ENCODE results near the gene ANKRD22. TPM values are rescaled to one million over a fixed set of nuclear protein-coding genes. Genes with fewer than 3 reads are reported as not detected.

ANKRD22 gene
- total and polyA plus RNA-seq, 7 donors: 2.4 to 26.9 (median 9.7) TPM; not detected in 4

DNA sequence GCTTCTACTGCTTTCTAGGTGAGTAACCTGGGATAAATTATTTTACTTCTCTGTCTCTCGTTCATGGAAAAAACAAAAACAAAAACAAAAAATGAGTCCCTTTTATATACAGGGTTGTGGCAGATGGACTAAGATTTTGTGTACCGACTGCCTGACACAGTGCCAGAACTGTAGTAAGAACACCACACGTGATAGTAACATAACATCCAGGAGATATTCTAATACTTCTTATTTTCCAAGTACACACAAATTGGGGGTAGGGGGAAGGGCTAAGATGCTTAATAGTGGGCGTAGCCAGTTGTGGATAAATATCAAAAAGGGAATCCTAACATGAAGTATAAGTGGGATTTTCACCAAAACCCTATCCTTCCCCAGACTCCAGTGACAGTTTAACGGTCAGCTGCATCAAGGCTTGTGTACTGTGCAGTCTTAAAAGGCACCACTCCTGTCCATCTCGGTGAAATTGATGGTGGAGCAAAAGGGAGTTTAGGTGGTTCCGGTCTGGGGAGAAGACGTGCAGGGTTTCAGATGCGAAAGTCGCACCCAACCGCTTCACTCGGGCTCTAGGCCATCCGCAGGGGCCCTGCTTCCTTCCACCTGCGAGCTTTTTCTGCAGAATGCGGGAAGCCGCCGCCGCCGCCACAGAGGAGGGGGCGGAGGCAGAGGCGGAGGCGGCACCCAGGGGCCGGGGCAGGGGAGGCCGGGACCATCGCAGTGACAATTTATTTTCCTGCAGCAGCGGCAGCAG is 28.1 kb upstream of the ANKRD22 start, which contains the start of gene STAMBPL1:
STAMBPL1 (plus strand) TSS at position 712 of the 748 bp plus-strand sequence. CDS start 21,464 bp downstream, outside the sequence.
- Histone ChIP-seq H3K36me3 (no peaks in the 10 kb centered on the region), H3K27ac (peak within 1 kb of the TSS; percentile 77 to 92 (median 86)), H3K9me3 (no peaks in the 10 kb centered on the region), H3K4me1 (peaks cover 0 to 16% (median 7%) of the 10 kb centered on the region in 4 donors), H3K27me3 (no peaks in the 10 kb centered on the region), H3K4me3 (peak within 1 kb of the TSS; percentile 56 to 78 (median 70))
- 1 to 4% methylated on average over 26 of the region's 26 CpGs for whole genome bisulfite sequencing, 2 donors
- intact Hi-C loops (cut with DNase I): loop anchor here (5.0 kb wide), 2 partner anchors 42 to 48 kb away; no protein-coding TSS in a partner anchor
- peak; percentile 78 for DNase-seq
- TF ChIP-seq, protein P1, sequence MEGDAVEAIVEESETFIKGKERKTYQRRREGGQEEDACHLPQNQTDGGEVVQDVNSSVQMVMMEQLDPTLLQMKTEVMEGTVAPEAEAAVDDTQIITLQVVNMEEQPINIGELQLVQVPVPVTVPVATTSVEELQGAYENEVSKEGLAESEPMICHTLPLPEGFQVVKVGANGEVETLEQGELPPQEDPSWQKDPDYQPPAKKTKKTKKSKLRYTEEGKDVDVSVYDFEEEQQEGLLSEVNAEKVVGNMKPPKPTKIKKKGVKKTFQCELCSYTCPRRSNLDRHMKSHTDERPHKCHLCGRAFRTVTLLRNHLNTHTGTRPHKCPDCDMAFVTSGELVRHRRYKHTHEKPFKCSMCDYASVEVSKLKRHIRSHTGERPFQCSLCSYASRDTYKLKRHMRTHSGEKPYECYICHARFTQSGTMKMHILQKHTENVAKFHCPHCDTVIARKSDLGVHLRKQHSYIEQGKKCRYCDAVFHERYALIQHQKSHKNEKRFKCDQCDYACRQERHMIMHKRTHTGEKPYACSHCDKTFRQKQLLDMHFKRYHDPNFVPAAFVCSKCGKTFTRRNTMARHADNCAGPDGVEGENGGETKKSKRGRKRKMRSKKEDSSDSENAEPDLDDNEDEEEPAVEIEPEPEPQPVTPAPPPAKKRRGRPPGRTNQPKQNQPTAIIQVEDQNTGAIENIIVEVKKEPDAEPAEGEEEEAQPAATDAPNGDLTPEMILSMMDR (IDR thresholded peaks at IDR 0.05): no peak
- TF ChIP-seq EP300 (IDR thresholded peaks at IDR 0.05): no peak
- no peak for TF ChIP-seq POLR2A (IDR thresholded peaks at IDR 0.05)
- TF ChIP-seq POLR2AphosphoS5 (IDR thresholded peaks at IDR 0.05): no peak

DNA sequence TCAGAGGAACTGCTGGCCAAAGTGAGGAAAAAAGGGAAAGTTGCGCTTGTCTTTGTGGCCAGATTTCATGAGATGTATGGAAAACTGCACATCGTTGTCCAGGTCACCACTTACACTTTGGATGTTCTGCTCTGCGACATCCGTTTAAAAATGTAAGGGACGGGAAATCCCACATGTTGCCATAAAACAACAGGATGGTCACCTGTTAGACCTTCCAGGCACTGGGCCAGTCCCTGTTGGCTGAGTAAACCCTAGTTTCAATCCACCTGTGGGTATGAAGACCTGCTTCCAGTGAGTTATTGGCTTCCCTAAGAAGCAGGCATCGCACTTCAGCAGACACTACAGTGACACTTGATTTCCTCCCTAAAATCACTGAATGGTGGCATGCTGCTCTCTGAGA is 25.7 kb upstream of the ANKRD22 start:
- H3K4me3 ChIP-seq: no peak overlapping the region
- no peaks in the 10 kb centered on the region for H3K27me3 ChIP-seq
- intact Hi-C loops (cut with DNase I): no loop called here
- H3K9me3 ChIP-seq: no peaks in the 10 kb centered on the region
- H3K27ac ChIP-seq: no peak overlapping the region
- H3K36me3 ChIP-seq: no peaks in the 10 kb centered on the region
- no peak for DNase-seq
- 94 to 95% methylated on average over 6 of the region's 6 CpGs for WGBS, 2 donors
- TF ChIP-seq POLR2AphosphoS5 (IDR thresholded peaks at IDR 0.05) (no peak), POLR2A (IDR thresholded peaks at IDR 0.05) (no peak)
- TF ChIP-seq, protein P1 (IDR thresholded peaks at IDR 0.05): no peak
- H3K4me1 ChIP-seq: peaks cover 0 to 12% (median 6%) of the 10 kb centered on the region in 4 donors

DNA sequence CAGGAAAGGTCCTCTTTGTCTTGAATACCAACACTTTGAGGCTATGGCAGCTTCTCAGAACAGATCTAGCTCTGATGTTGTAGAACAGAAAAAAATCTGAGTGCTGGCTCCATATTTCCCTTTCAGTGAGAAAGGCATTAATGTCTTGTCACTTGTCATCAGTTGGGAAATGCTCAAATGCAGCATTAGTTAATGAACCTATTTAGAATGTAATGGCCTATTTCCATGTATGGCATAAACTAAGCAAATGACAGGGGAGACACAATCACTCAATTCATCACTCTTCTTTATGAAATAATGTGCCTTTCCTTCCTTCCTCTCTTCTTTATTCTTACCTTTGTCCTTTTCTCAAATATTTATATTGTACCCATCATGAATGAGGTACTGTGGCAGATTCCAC is 23.4 kb upstream of the ANKRD22 start:
- no peak overlapping the region for H3K4me3 ChIP-seq
- peaks cover 0 to 9% (median 2%) of the 10 kb centered on the region in 4 donors for H3K4me1 ChIP-seq
- no peaks in the 10 kb centered on the region for H3K36me3 ChIP-seq
- H3K27me3 ChIP-seq: no peaks in the 10 kb centered on the region
- no peak overlapping the region for H3K27ac ChIP-seq
- intact Hi-C loops (cut with DNase I): no loop called here
- no peak for TF ChIP-seq POLR2A (IDR thresholded peaks at IDR 0.05)
- no peak for TF ChIP-seq POLR2AphosphoS5 (IDR thresholded peaks at IDR 0.05)
- TF ChIP-seq, protein P1 (IDR thresholded peaks at IDR 0.05): no peak
- no peak for TF ChIP-seq EP300 (IDR thresholded peaks at IDR 0.05)
- DNase-seq: no peak
- H3K9me3 ChIP-seq: no peaks in the 10 kb centered on the region

DNA sequence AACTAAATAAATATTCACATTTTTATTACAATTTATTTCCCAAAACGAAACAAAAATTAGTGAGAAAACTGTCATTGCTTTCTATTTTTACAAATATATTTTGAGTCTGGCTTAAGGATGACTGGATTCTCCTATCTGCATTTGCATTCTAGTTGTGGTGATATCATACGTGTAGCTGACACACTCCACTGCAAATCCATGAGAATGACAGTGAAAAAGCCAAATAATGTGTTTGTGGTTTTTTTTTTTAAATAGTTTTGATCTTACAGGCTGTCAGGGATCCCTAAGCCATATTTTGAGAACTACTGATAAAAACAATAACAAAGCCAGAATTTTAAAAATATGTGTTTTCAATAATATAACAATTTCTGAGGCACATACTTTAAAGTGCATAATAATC is 22.6 kb upstream of the ANKRD22 start:
- Histone ChIP-seq H3K36me3 (no peaks in the 10 kb centered on the region), H3K4me3 (no peak overlapping the region), H3K4me1 (peaks cover 0 to under 1% (median 0%) of the 10 kb centered on the region in 4 donors), H3K27me3 (no peaks in the 10 kb centered on the region), H3K27ac (no peak overlapping the region), H3K9me3 (no peaks in the 10 kb centered on the region)
- TF ChIP-seq, protein P1 (IDR thresholded peaks at IDR 0.05): no peak
- TF ChIP-seq POLR2A (IDR thresholded peaks at IDR 0.05) (no peak), POLR2AphosphoS5 (IDR thresholded peaks at IDR 0.05) (no peak), EP300 (IDR thresholded peaks at IDR 0.05) (no peak)
- 92 to 94% methylated on average over 2 of the region's 2 CpGs for WGBS, 2 donors
- intact Hi-C loops (cut with DNase I): no loop called here
- DNase-seq: no peak

Measured in sigmoid colon (tissue), 7 donors.